NT2/D1 (cell line): ENCODE data around the gene MACROH2A2.
"Not testable (repeated sequence)": the region's sequence is repeated elsewhere in the genome, so short reads cannot be mapped to it uniquely, and the experiment has no call there.

Source experiments
- SUZ12 ChIP-seq: IDR thresholded peaks from 2 replicates; pipeline ENCODE4 v1.6.1; 2011; ENCODE audit not compliant: insufficient read length, insufficient read depth; ENCODE audit errors: extremely low read depth
- YY1 ChIP-seq: IDR thresholded peaks from 2 replicates; pipeline ENCODE4 v1.6.1; 2011; ENCODE audit not compliant: insufficient read length, insufficient read depth
- ZNF274 ChIP-seq: IDR thresholded peaks from 2 replicates; pipeline ENCODE4 v1.6.1; 2011; ENCODE audit warnings: mild to moderate bottlenecking, low read depth, low read length

- TF ChIP-seq YY1, ZNF274, SUZ12: not testable (repeated sequence)
These were observed 10.9 kb upstream of the MACROH2A2 start for GRCh38 chr10:70041739-70042138.
